IMR-90 (cell line): Measurements from ENCODE around the gene MYOM1. TPM values are rescaled to one million over a fixed set of nuclear protein-coding genes. Genes with fewer than 3 reads are reported as not detected.

Source experiments
- ATAC-seq: fragments of 200-7000 bp; cut with Tn5 transposase; 2 replicates; pipeline ENCODE4 v1.9.1; 2020; ENCODE audit warnings: low read depth, mild to moderate bottlenecking, moderate library complexity
- BruUV-seq: library from RNA; stranded (reverse); fragments of 400-500 nt; replicated peaks from 2 replicates; lab custom pipeline; 2021; lab: Mats Ljungman, UMichigan
- CTCF ChIA-PET: fragments of 300-600 bp; formaldehyde crosslinking; extraction: SDS; loops from one replicate; lab custom pipeline; 2021; ENCODE audit warnings: antibody characterized with exemption; lab: Yijun Ruan, JAX
- POLR2A ChIA-PET: fragments of 300-600 bp; sonication (Branson Sonifier 250); formaldehyde crosslinking; loops from one replicate; lab custom pipeline; 2022; ENCODE audit warnings: antibody characterized with exemption; ENCODE audit not compliant: unreplicated experiment; lab: Charles Lee
- DNase-seq: peaks from one replicate; pipeline ENCODE4 v3.0.0; 2013
- H2AFZ ChIP-seq: replicated peaks from 2 replicates; pipeline ENCODE3; 2013; ENCODE audit warnings: low read length, mild to moderate bottlenecking; ENCODE audit not compliant: poor library complexity
- H2AK5ac ChIP-seq: 2 replicates; pipeline ENCODE4 v1.6.1; 2013; ENCODE audit warnings: low read depth, low read length, inconsistent platforms
- H2AK9ac ChIP-seq: replicated peaks from 2 replicates; pipeline ENCODE3; 2013; ENCODE audit warnings: mild to moderate bottlenecking, low read depth, low read length, moderate library complexity; ENCODE audit not compliant: poor library complexity
- H2BK120ac ChIP-seq: 2 replicates; pipeline ENCODE4 v1.6.1; 2013; ENCODE audit warnings: low read depth, low read length, inconsistent platforms
- H2BK15ac ChIP-seq: 3 replicates; pipeline ENCODE4 v1.6.1; 2013; ENCODE audit warnings: low read depth, low read length, inconsistent platforms
- H2BK20ac ChIP-seq: 2 replicates; pipeline ENCODE4 v1.6.1; 2013; ENCODE audit warnings: low read depth, mild to moderate bottlenecking, inconsistent platforms, low read length, moderate library complexity
- H2BK5ac ChIP-seq: 2 replicates; pipeline ENCODE4 v1.6.1; 2013; ENCODE audit warnings: mild to moderate bottlenecking, low read depth, low read length, inconsistent platforms; ENCODE audit not compliant: poor library complexity, severe bottlenecking
- H3K14ac ChIP-seq: replicated peaks from 2 replicates; pipeline ENCODE4 v1.6.1; 2013; ENCODE audit warnings: low read depth, low read length, inconsistent platforms
- H3K18ac ChIP-seq: 2 replicates; pipeline ENCODE4 v1.6.1; 2013; ENCODE audit warnings: low read depth, low read length, control low read depth
- H3K23ac ChIP-seq: 2 replicates; pipeline ENCODE4 v1.6.1; 2013; ENCODE audit warnings: low read depth, low read length, inconsistent platforms
- H3K27ac ChIP-seq: 2 replicates; pipeline ENCODE4 v1.5.1; 2013; ENCODE audit warnings: mild to moderate bottlenecking, control low read depth, low read length; ENCODE audit not compliant: insufficient read depth
- H3K27me3 ChIP-seq: 2 replicates; pipeline ENCODE4 v1.6.1; 2013; ENCODE audit warnings: low read length; ENCODE audit not compliant: control insufficient read depth, insufficient read depth
- H3K36me3 ChIP-seq: 2 replicates; pipeline ENCODE4 v1.6.1; 2013; ENCODE audit warnings: low read length, mixed read lengths; ENCODE audit not compliant: control insufficient read depth, insufficient read depth
- H3K4ac ChIP-seq: 2 replicates; pipeline ENCODE4 v1.6.1; 2013; ENCODE audit warnings: low read depth, low read length, inconsistent platforms
- H3K4me1 ChIP-seq: 2 replicates; pipeline ENCODE4 v1.6.1; 2013; ENCODE audit warnings: low read length, mixed read lengths; ENCODE audit not compliant: control insufficient read depth, insufficient read depth
- H3K4me2 ChIP-seq: 2 replicates; pipeline ENCODE4 v1.6.1; 2013; ENCODE audit warnings: low read depth, mild to moderate bottlenecking, control low read depth, low read length, moderate library complexity
- H3K4me3 ChIP-seq: 2 replicates; pipeline ENCODE4 v1.5.1; 2013; ENCODE audit warnings: low read depth, mild to moderate bottlenecking, control low read depth, low read length, moderate library complexity; ENCODE audit not compliant: insufficient read depth
- H3K56ac ChIP-seq: 2 replicates; pipeline ENCODE4 v1.6.1; 2013; ENCODE audit warnings: low read length, inconsistent platforms; ENCODE audit not compliant: insufficient read depth; ENCODE audit errors: extremely low read depth
- H3K79me1 ChIP-seq, 2 experiments: 2 replicates each; pipeline ENCODE4 v1.6.1; 2013; ENCODE audit warnings: low read length in 2 of 2, inconsistent platforms in 1 of 2, low read depth in 1 of 2
- H3K9ac ChIP-seq: 2 replicates; pipeline ENCODE4 v1.6.1; 2013; ENCODE audit warnings: low read depth, low read length, control low read depth
- H3K9me1 ChIP-seq: 2 replicates; pipeline ENCODE4 v1.6.1; 2013; ENCODE audit warnings: low read length, inconsistent platforms; ENCODE audit not compliant: insufficient read depth
- H3K9me3 ChIP-seq: 2 replicates; pipeline ENCODE4 v1.6.1; 2013; ENCODE audit warnings: low read length; ENCODE audit not compliant: control insufficient read depth, insufficient read depth
- H4K20me1 ChIP-seq: 2 replicates; pipeline ENCODE4 v1.6.1; 2013; ENCODE audit warnings: low read length, inconsistent platforms; ENCODE audit not compliant: insufficient read depth
- H4K5ac ChIP-seq: 2 replicates; pipeline ENCODE4 v1.6.1; 2013; ENCODE audit warnings: mild to moderate bottlenecking, low read depth, low read length, control low read depth
- H4K8ac ChIP-seq, 2 experiments: 2 replicates each; pipeline ENCODE4 v1.6.1; 2013; ENCODE audit warnings: low read depth in 2 of 2, low read length in 2 of 2, control low read depth in 1 of 2, inconsistent platforms in 1 of 2
- H4K91ac ChIP-seq: 2 replicates; pipeline ENCODE4 v1.6.1; 2013; ENCODE audit warnings: low read depth, low read length, inconsistent platforms; ENCODE audit not compliant: insufficient read depth
- CEBPB ChIP-seq: IDR thresholded peaks from 2 replicates; pipeline ENCODE4 v1.6.1; 2012; ENCODE audit warnings: low read depth, low read length, improper control_type of control experiment
- CHD1 ChIP-seq: IDR thresholded peaks from 2 replicates; pipeline ENCODE4 v1.6.1; 2012; ENCODE audit warnings: low read depth, low read length, improper control_type of control experiment
- FOS ChIP-seq: fragments of 150-350 bp; IDR thresholded peaks from 2 replicates; pipeline ENCODE4 v1.6.1; 2016; ENCODE audit warnings: low read depth, low read length
- MAFK ChIP-seq: IDR thresholded peaks from 2 replicates; pipeline ENCODE4 v1.6.1; 2012; ENCODE audit warnings: low read depth, low read length, improper control_type of control experiment
- MAZ ChIP-seq: IDR thresholded peaks from 2 replicates; pipeline ENCODE4 v1.6.1; 2012; ENCODE audit warnings: low read depth, mild to moderate bottlenecking, low read length, improper control_type of control experiment, moderate library complexity, borderline replicate concordance
- MXI1 ChIP-seq: IDR thresholded peaks from 2 replicates; pipeline ENCODE4 v1.6.1; 2012; ENCODE audit warnings: low read depth, mild to moderate bottlenecking, low read length, moderate library complexity, borderline replicate concordance
- POLR2A ChIP-seq: IDR thresholded peaks from 2 replicates; pipeline ENCODE4 v1.6.1; 2012; ENCODE audit warnings: mild to moderate bottlenecking, low read depth, low read length
- RCOR1 ChIP-seq: IDR thresholded peaks from 2 replicates; pipeline ENCODE4 v1.6.1; 2012; ENCODE audit warnings: mild to moderate bottlenecking, low read length, improper control_type of control experiment; ENCODE audit not compliant: insufficient replicate concordance
- RFX5 ChIP-seq: IDR thresholded peaks from 2 replicates; pipeline ENCODE4 v1.8.0; 2012; ENCODE audit warnings: low read depth, mild to moderate bottlenecking, low read length, moderate library complexity
- SMC3 ChIP-seq: fragments of 150-350 bp; IDR thresholded peaks from 2 replicates; pipeline ENCODE4 v1.6.1; 2016; ENCODE audit warnings: low read depth, mild to moderate bottlenecking, antibody characterized with exemption, low read length, moderate library complexity
- WGBS, 2 experiments: methylation state at CpG; one replicate each; pipeline versions ENCODE4 v1.1.5 to v1.1.7; 2013; ENCODE audit warnings: missing lambda C conversion rate in 2 of 2; ENCODE audit not compliant: insufficient read length in 1 of 2; ENCODE audit errors: extremely low coverage in 2 of 2; 5-methylcytosine and 5-hydroxymethylcytosine counted together
- dilution Hi-C: fragments of 300-500 bp; cut with HindIII; formaldehyde crosslinking; loops from one replicate; pipeline ENCODE4 v1.14.3; 2018; ENCODE audit warnings: low sequenced_read_pairs; ENCODE audit not compliant: unreplicated experiment
- in situ Hi-C: fragments of 300-500 bp; cut with MboI; formaldehyde crosslinking; loops from 3 replicates; pipeline ENCODE4 v1.14.3; 2019; ENCODE audit warnings: low sequenced_read_pairs, inconsistent platforms, mixed read lengths
- intact Hi-C: fragments of 100-400 bp; cut with micrococcal nuclease; formaldehyde crosslinking; loops from 2 replicates; pipeline ENCODE4 v1.10.0; 2022
- polyA plus RNA-seq, 3 experiments: library from polyadenylated mRNA; depleted of rRNA; stranded (reverse); fragments of >200 nt; gene quantifications; 2 replicates each; pipeline ENCODE4 v1.2.3, GENCODE V29; 2012; ENCODE audit warnings: low replicate concordance in 1 of 3
- total RNA-seq: library from RNA; depleted of rRNA; stranded (reverse); fragments of >200 nt; gene quantifications from 2 replicates; pipeline ENCODE4 v1.2.3, GENCODE V29; 2012
- TF ChIP-seq, protein P1 (sequence below): fragments of 150-350 bp; IDR thresholded peaks from 2 replicates; pipeline ENCODE4 v1.6.1; 2017; ENCODE audit warnings: mild to moderate bottlenecking, antibody characterized with exemption, low read length, low read depth
- TF ChIP-seq, protein P2 (sequence below): fragments of 150-350 bp; IDR thresholded peaks from 2 replicates; pipeline ENCODE4 v1.6.1; 2016; ENCODE audit warnings: low read depth, mild to moderate bottlenecking, low read length, moderate library complexity, borderline replicate concordance

The MYOM1 gene
- total and polyA plus RNA-seq, 2 of the 4 experiments (the other 2 are of a cell fraction) = under 0.01 to 0.10 TPM

DNA sequence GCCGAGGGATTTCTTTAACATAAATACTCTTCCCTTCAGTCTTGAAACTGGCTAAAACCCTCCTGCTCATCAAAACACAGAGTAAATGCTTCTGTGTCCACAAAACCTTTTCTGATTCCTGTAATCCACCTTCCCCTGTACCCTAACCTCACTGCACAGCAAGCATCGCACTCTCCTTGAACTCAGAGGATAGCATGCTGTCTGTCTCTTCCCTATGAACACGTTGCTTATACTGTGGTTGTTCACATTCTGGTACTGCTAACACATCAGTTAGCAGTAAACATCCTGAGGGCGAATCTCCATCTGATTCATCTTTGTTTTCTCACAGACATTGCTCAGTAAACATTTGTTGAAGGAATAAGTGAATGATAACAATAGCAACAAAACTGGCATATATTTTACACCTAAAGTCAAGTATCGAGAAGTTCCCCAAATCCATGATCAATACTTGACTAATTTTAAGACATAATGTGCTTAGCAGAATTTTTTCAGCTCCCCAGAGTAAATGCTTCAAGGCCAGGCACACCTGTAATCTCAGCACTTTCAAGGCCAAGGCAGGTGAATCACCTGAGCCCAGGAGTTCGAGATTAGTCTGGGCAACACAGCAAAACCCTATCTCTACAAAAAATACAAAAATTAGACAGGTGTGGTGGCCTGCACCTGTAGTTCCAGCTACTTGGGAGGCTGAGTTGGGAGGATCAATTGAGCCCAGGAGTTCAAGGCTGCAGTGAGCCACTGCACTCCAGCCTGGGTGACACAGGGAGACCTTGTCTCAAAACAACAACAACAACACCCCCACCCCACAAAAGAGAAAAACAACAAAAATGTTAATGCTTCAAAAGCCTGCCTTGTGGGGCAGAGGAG is 161.2 kb downstream of the MYOM1 start:
- POLR2A ChIA-PET = no interaction called here

More for the DNA sequence above, 161.2 kb downstream of the MYOM1 start:
- no peak overlapping the region for H2BK120ac ChIP-seq
- peaks cover 2% of the 10 kb centered on the region; the same call in 1 of the 2 replicates for H3K4me1 ChIP-seq
- H3K4me3 ChIP-seq = no peak overlapping the region
- no peak overlapping the region for H2AK5ac ChIP-seq
- TF ChIP-seq RCOR1 = no peak
- no peak for TF ChIP-seq MAZ
- TF ChIP-seq FOS = no peak
- no peak for TF ChIP-seq RFX5
- TF ChIP-seq POLR2A = no peak
- TF ChIP-seq CHD1 = no peak
- TF ChIP-seq, protein P1, sequence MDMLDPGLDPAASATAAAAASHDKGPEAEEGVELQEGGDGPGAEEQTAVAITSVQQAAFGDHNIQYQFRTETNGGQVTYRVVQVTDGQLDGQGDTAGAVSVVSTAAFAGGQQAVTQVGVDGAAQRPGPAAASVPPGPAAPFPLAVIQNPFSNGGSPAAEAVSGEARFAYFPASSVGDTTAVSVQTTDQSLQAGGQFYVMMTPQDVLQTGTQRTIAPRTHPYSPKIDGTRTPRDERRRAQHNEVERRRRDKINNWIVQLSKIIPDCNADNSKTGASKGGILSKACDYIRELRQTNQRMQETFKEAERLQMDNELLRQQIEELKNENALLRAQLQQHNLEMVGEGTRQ = no peak
- TF ChIP-seq MXI1 = no peak
- TF ChIP-seq CEBPB = no peak
- TF ChIP-seq SMC3 = no peak
- TF ChIP-seq MAFK = no peak
- TF ChIP-seq, protein P2, sequence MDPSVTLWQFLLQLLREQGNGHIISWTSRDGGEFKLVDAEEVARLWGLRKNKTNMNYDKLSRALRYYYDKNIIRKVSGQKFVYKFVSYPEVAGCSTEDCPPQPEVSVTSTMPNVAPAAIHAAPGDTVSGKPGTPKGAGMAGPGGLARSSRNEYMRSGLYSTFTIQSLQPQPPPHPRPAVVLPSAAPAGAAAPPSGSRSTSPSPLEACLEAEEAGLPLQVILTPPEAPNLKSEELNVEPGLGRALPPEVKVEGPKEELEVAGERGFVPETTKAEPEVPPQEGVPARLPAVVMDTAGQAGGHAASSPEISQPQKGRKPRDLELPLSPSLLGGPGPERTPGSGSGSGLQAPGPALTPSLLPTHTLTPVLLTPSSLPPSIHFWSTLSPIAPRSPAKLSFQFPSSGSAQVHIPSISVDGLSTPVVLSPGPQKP = no peak
- H3K23ac ChIP-seq = no peak overlapping the region
- no peak overlapping the region for H2BK5ac ChIP-seq
- H3K9ac ChIP-seq = no peak overlapping the region
- no peak overlapping the region for H3K4me2 ChIP-seq
- no peak overlapping the region for H2AK9ac ChIP-seq
- H4K91ac ChIP-seq = no peak overlapping the region
- peaks cover 10% of the 10 kb centered on the region for H3K27me3 ChIP-seq
- intact Hi-C loops (no loop called here), dilution Hi-C loops (no loop called here), in situ Hi-C loops (no loop called here)
- no peak overlapping the region for H3K56ac ChIP-seq
- WGBS, 2 experiments = 82% methylated on average over 2 of the region's 6 CpGs; no CpG with 5 or more reads in 1 of the 2 experiments
- ATAC-seq = no peak
- peaks cover 2% of the 10 kb centered on the region; the same call in 1 of the 2 replicates for H3K9me3 ChIP-seq
- H3K9me1 ChIP-seq = peaks cover 5% of the 10 kb centered on the region; the same call in 1 of the 2 replicates
- no peak overlapping the region for H3K27ac ChIP-seq
- no peak overlapping the region for H2AFZ ChIP-seq
- CTCF ChIA-PET = no interaction called here
- H2BK15ac ChIP-seq = no peak overlapping the region
- no peak overlapping the region for H4K8ac ChIP-seq
- H3K36me3 ChIP-seq = no peaks in the 10 kb centered on the region
- BruUV-seq = no TSS peak
- no peaks in the 10 kb centered on the region for H4K20me1 ChIP-seq
- no peak for DNase-seq
- H3K79me1 ChIP-seq = no peaks in the 10 kb centered on the region
- H3K4ac ChIP-seq = no peak overlapping the region
- H3K14ac ChIP-seq = no peak overlapping the region
- H4K5ac ChIP-seq = no peak overlapping the region
- H2BK20ac ChIP-seq = no peak overlapping the region
- no peak overlapping the region for H3K18ac ChIP-seq
